Peyer's patch (tissue), 4 donors: ENCODE data around the gene SPECC1L.
"Not testable (repeated sequence)": the region's sequence is repeated elsewhere in the genome, so short reads cannot be mapped to it uniquely, and the experiment has no call there.

Experiments used
- POLR2A ChIP-seq, 2 donors: fragments of 450-650 bp; IDR thresholded peaks; one replicate each; pipeline ENCODE4 v1.5.1; 2017; ENCODE audit warnings: antibody characterized with exemption in 2 of 2, mild to moderate bottlenecking in 2 of 2, moderate library complexity in 2 of 2
- TF ChIP-seq, protein P1 (sequence below), 6 experiments: fragments of 450-650 bp in 4 of 6; fragments of 200-600 bp in 2 of 6; sonication (generic) in 1 of 6; IDR thresholded peaks; one replicate each; pipeline ENCODE4 v1.5.1; 2017 to 2019; ENCODE audit warnings: antibody characterized with exemption in 6 of 6, mild to moderate bottlenecking in 3 of 6, moderate library complexity in 1 of 6

DNA sequence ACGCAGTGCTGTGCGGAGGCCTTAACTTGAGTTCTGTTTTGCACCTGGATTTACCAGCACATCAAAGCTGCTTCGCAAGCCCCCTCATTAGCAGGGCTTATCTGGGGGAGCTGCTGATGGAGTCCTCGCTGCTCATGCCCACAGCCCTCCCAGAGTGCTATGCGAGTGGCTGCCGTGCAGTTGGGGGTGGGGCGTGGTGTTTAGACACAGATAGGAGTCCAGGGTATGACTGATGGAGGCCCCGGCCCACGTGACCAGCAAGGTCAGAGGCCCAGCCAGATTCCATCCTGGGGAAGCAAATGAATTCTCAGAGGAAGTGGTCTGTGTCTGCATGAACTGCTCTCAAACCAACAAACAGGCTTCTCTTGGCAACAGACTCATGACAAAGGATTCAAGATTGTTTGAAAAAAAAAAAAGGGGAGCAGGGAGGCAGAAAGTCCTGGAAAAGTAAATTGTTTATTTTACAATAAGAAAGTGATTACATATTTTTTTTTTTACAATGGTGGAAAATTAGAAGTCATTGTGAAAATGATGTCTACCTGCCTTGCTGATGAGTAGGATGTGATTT, 6.2 kb upstream of the SPECC1L start:
- TF ChIP-seq, protein P1, sequence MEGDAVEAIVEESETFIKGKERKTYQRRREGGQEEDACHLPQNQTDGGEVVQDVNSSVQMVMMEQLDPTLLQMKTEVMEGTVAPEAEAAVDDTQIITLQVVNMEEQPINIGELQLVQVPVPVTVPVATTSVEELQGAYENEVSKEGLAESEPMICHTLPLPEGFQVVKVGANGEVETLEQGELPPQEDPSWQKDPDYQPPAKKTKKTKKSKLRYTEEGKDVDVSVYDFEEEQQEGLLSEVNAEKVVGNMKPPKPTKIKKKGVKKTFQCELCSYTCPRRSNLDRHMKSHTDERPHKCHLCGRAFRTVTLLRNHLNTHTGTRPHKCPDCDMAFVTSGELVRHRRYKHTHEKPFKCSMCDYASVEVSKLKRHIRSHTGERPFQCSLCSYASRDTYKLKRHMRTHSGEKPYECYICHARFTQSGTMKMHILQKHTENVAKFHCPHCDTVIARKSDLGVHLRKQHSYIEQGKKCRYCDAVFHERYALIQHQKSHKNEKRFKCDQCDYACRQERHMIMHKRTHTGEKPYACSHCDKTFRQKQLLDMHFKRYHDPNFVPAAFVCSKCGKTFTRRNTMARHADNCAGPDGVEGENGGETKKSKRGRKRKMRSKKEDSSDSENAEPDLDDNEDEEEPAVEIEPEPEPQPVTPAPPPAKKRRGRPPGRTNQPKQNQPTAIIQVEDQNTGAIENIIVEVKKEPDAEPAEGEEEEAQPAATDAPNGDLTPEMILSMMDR (IDR thresholded peaks at IDR 0.05) = not testable (repeated sequence)
- TF ChIP-seq POLR2A (IDR thresholded peaks at IDR 0.05) = not testable (repeated sequence)
